ENCODE data around the gene CADPS2.

DNA sequence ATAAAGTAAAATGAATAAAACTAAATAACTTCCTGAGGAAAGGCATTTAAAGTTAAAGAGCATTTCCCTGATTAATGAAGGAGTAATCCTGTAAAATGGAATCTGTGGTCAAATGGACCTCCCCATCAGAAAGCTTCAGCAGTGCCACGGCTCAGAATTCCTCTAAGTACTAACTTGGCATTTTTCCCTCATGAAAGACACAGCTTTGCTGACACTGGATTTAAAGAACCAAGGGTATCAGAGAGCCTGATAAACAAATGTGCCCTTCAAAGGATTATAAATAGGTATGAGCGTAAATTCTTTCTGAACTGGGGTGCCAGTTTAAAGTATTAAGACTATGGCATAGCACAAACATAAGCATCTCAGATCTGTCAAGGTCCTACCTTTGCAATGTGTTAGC, 159.4 kb downstream of the CADPS2 start:
- TF ChIP-seq, protein P1, sequence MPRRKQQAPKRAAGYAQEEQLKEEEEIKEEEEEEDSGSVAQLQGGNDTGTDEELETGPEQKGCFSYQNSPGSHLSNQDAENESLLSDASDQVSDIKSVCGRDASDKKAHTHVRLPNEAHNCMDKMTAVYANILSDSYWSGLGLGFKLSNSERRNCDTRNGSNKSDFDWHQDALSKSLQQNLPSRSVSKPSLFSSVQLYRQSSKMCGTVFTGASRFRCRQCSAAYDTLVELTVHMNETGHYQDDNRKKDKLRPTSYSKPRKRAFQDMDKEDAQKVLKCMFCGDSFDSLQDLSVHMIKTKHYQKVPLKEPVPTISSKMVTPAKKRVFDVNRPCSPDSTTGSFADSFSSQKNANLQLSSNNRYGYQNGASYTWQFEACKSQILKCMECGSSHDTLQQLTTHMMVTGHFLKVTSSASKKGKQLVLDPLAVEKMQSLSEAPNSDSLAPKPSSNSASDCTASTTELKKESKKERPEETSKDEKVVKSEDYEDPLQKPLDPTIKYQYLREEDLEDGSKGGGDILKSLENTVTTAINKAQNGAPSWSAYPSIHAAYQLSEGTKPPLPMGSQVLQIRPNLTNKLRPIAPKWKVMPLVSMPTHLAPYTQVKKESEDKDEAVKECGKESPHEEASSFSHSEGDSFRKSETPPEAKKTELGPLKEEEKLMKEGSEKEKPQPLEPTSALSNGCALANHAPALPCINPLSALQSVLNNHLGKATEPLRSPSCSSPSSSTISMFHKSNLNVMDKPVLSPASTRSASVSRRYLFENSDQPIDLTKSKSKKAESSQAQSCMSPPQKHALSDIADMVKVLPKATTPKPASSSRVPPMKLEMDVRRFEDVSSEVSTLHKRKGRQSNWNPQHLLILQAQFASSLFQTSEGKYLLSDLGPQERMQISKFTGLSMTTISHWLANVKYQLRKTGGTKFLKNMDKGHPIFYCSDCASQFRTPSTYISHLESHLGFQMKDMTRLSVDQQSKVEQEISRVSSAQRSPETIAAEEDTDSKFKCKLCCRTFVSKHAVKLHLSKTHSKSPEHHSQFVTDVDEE (CRISPR knock-in tag; IDR thresholded peaks at IDR 0.05) = no peak
- TF ChIP-seq, protein P2, sequence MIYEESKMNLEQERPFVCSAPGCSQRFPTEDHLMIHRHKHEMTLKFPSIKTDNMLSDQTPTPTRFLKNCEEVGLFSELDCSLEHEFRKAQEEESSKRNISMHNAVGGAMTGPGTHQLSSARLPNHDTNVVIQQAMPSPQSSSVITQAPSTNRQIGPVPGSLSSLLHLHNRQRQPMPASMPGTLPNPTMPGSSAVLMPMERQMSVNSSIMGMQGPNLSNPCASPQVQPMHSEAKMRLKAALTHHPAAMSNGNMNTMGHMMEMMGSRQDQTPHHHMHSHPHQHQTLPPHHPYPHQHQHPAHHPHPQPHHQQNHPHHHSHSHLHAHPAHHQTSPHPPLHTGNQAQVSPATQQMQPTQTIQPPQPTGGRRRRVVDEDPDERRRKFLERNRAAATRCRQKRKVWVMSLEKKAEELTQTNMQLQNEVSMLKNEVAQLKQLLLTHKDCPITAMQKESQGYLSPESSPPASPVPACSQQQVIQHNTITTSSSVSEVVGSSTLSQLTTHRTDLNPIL (CRISPR knock-in tag; IDR thresholded peaks at IDR 0.05; ENCODE audit: low read depth) = no peak
- TF ChIP-seq GLIS3 (CRISPR knock-in tag; IDR thresholded peaks at IDR 0.05) (no peak), ZFP3 (CRISPR knock-in tag; IDR thresholded peaks at IDR 0.05) (no peak), ARNTL (CRISPR knock-in tag; IDR thresholded peaks at IDR 0.05; ENCODE audit: borderline replicate concordance, low read depth) (no peak), BACH2 (CRISPR knock-in tag; IDR thresholded peaks at IDR 0.05; ENCODE audit: borderline replicate concordance) (no peak), PPARA (CRISPR knock-in tag; IDR thresholded peaks at IDR 0.05; ENCODE audit: borderline replicate concordance) (no peak), ZNF565 (CRISPR knock-in tag; conservative IDR thresholded peaks at IDR 0.05; ENCODE audit: low read depth) (no peak), ZC3H10 (CRISPR knock-in tag; IDR thresholded peaks at IDR 0.05) (no peak), SNAI2 (CRISPR knock-in tag; IDR thresholded peaks at IDR 0.05) (no peak), ZFP30 (CRISPR knock-in tag; IDR thresholded peaks at IDR 0.05) (no peak), ISL1 (CRISPR knock-in tag; IDR thresholded peaks at IDR 0.05) (no peak), ZNF70 (CRISPR knock-in tag; IDR thresholded peaks at IDR 0.05) (no peak)
- TF ChIP-seq, protein P3, sequence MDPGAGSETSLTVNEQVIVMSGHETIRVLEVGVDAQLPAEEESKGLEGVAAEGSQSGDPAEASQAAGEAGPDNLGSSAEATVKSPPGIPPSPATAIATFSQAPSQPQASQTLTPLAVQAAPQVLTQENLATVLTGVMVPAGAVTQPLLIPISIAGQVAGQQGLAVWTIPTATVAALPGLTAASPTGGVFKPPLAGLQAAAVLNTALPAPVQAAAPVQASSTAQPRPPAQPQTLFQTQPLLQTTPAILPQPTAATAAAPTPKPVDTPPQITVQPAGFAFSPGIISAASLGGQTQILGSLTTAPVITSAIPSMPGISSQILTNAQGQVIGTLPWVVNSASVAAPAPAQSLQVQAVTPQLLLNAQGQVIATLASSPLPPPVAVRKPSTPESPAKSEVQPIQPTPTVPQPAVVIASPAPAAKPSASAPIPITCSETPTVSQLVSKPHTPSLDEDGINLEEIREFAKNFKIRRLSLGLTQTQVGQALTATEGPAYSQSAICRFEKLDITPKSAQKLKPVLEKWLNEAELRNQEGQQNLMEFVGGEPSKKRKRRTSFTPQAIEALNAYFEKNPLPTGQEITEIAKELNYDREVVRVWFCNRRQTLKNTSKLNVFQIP (CRISPR knock-in tag; IDR thresholded peaks at IDR 0.05; ENCODE audit: borderline replicate concordance, low read depth) = no peak

Data from SK-N-SH treated with all-trans-retinoic acid at 6 μM for 48 hours (cell line).